HepG2 (cell line): ENCODE results near the gene CENPP. TPM values are rescaled to one million over a fixed set of nuclear protein-coding genes. Genes with fewer than 3 reads are reported as not detected.

ENCODE experiments used
- AKAP8 ChIP-seq: sonication (generic); formaldehyde crosslinking; IDR thresholded peaks from 2 replicates; pipeline ENCODE4 v1.5.1; 2020; ENCODE audit warnings: mild to moderate bottlenecking, missing genetic modification reagents
- ARID5B ChIP-seq: IDR thresholded peaks from 2 replicates; pipeline ENCODE4 v1.4.0; 2020; ENCODE audit warnings: mild to moderate bottlenecking, missing genetic modification reagents
- CERS6 ChIP-seq: sonication (generic); formaldehyde crosslinking; IDR thresholded peaks from 2 replicates; pipeline ENCODE4 v1.5.0; 2020; ENCODE audit warnings: missing genetic modification reagents
- DDIT3 ChIP-seq: sonication (generic); formaldehyde crosslinking; IDR thresholded peaks from 2 replicates; pipeline ENCODE4 v1.4.0; 2020; ENCODE audit warnings: mild to moderate bottlenecking, missing genetic modification reagents
- KLF15 ChIP-seq: sonication (generic); formaldehyde crosslinking; IDR thresholded peaks from 2 replicates; pipeline ENCODE4 v1.8.1; 2023; ENCODE audit warnings: borderline replicate concordance, mild to moderate bottlenecking, inconsistent platforms, missing genetic modification reagents, mixed read lengths
- LCORL ChIP-seq, 2 experiments: fragments of 450-650 bp in 1 of 2; sonication (generic) in 1 of 2; formaldehyde crosslinking in 1 of 2; IDR thresholded peaks; 2 replicates each; pipeline versions ENCODE4 v1.5.0 to v1.6.1; 2017 to 2020; ENCODE audit warnings: antibody characterized with exemption in 1 of 2, missing genetic modification reagents in 1 of 2
- MYC ChIP-seq: sonication (generic); formaldehyde crosslinking; IDR thresholded peaks from 2 replicates; pipeline ENCODE4 v1.9.0; 2021; ENCODE audit warnings: missing genetic modification reagents, borderline replicate concordance
- NFE2 ChIP-seq: sonication (generic); formaldehyde crosslinking; IDR thresholded peaks from 2 replicates; pipeline ENCODE4 v1.4.0; 2020; ENCODE audit warnings: missing genetic modification reagents
- PITX1 ChIP-seq: sonication (generic); formaldehyde crosslinking; IDR thresholded peaks from 2 replicates; pipeline ENCODE4 v1.5.1; 2020; ENCODE audit warnings: mild to moderate bottlenecking, missing genetic modification reagents
- SOX6 ChIP-seq, 2 experiments: fragments of 450-650 bp in 1 of 2; sonication (generic) in 1 of 2; formaldehyde crosslinking in 1 of 2; IDR thresholded peaks; 2 replicates each; pipeline versions ENCODE4 v1.4.0 to v1.6.1; 2017 to 2020; ENCODE audit warnings: antibody characterized with exemption in 1 of 2, mild to moderate bottlenecking in 1 of 2, missing genetic modification reagents in 1 of 2
- TCF7L2 ChIP-seq: IDR thresholded peaks from 2 replicates; pipeline ENCODE4 v1.6.1; 2011; ENCODE audit warnings: mild to moderate bottlenecking, low read depth, low read length, moderate library complexity
- TEAD3 ChIP-seq: optimal IDR thresholded peaks from 2 replicates; pipeline ENCODE3; 2016; ENCODE audit warnings: borderline replicate concordance
- ZBTB7B ChIP-seq: sonication (generic); formaldehyde crosslinking; IDR thresholded peaks from 2 replicates; pipeline ENCODE4 v1.4.0; 2020; ENCODE audit warnings: missing genetic modification reagents
- ZFP36 ChIP-seq: fragments of 150-350 bp; IDR thresholded peaks from 2 replicates; pipeline ENCODE4 v1.6.1; 2018; ENCODE audit warnings: borderline replicate concordance, low read length, low read depth; ENCODE audit not compliant: partially characterized antibody
- ZNF282 ChIP-seq: fragments of 450-650 bp; IDR thresholded peaks from 2 replicates; pipeline ENCODE4 v1.6.1; 2018; ENCODE audit not compliant: partially characterized antibody
- ZNF563 ChIP-seq: sonication (generic); formaldehyde crosslinking; IDR thresholded peaks from 2 replicates; pipeline ENCODE4 v1.8.0; 2022; ENCODE audit warnings: mild to moderate bottlenecking, moderate library complexity, missing genetic modification reagents
- ZNF7 ChIP-seq: IDR thresholded peaks from 2 replicates; pipeline ENCODE4 v1.6.1; 2016; ENCODE audit warnings: missing biosample characterization, missing genetic modification reagents
- polyA plus RNA-seq, 8 experiments: library from polyadenylated mRNA; depleted of rRNA in 3 of 8; stranded (reverse) in 7 of 8; unstranded in 1 of 8; fragments of >200 nt; fragmentation: Illumina TruSeq in 4 of 8; extraction: Trizol in 4 of 8; gene quantifications; 2 replicates each; pipeline versions ENCODE4 v1.2.1 to v1.2.3, GENCODE V29; 2011 to 2016; ENCODE audit warnings: low read depth in 4 of 8, missing spikeins in 1 of 8, mixed read lengths in 1 of 8; ENCODE audit not compliant: insufficient read depth in 1 of 8
- total RNA-seq, 5 experiments: library from RNA; depleted of rRNA; stranded (reverse); fragments of >200 nt; fragmentation: Illumina TruSeq; extraction: Trizol; gene quantifications; 2 replicates each; pipeline ENCODE4 v1.2.3, GENCODE V29; 2016; ENCODE audit warnings: low read depth in 1 of 5
- TF ChIP-seq, protein P1 (sequence below): IDR thresholded peaks from 2 replicates; pipeline ENCODE4 v1.6.1; 2016; ENCODE audit warnings: missing compliant biosample characterization, missing genetic modification reagents, borderline replicate concordance
- TF ChIP-seq, protein P2 (sequence below): IDR thresholded peaks from 2 replicates; pipeline ENCODE4 v1.6.1; 2018; ENCODE audit warnings: missing genetic modification reagents, mild to moderate bottlenecking, missing compliant biosample characterization
- TF ChIP-seq, protein P3 (sequence below): fragments of 450-650 bp; IDR thresholded peaks from 2 replicates; pipeline ENCODE4 v1.6.1; 2016

CENPP gene
- total and polyA plus RNA-seq, 2 of the 13 experiments (the other 11 are each of a cell fraction or from before 2014, with no cell fraction given) = 2.0 to 11.4 TPM

- TF ChIP-seq, protein P1, sequence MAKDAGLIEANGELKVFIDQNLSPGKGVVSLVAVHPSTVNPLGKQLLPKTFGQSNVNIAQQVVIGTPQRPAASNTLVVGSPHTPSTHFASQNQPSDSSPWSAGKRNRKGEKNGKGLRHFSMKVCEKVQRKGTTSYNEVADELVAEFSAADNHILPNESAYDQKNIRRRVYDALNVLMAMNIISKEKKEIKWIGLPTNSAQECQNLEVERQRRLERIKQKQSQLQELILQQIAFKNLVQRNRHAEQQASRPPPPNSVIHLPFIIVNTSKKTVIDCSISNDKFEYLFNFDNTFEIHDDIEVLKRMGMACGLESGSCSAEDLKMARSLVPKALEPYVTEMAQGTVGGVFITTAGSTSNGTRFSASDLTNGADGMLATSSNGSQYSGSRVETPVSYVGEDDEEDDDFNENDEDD (CRISPR knock-in tag) = no peak
- peak; percentile 46 for TF ChIP-seq TEAD3 (CRISPR knock-in tag)
- TF ChIP-seq ARID5B (CRISPR knock-in tag) = no peak
- no peak for TF ChIP-seq LCORL (IDR thresholded peaks at IDR 0.05)
- TF ChIP-seq LCORL (CRISPR knock-in tag; IDR thresholded peaks at IDR 0.05) = no peak
- TF ChIP-seq ZNF563 (CRISPR knock-in tag) = no peak
- TF ChIP-seq AKAP8 (CRISPR knock-in tag) = no peak
- no peak for TF ChIP-seq NFE2 (CRISPR knock-in tag)
- no peak for TF ChIP-seq PITX1 (CRISPR knock-in tag)
- no peak for TF ChIP-seq ZFP36
- no peak for TF ChIP-seq CERS6 (CRISPR knock-in tag)
- TF ChIP-seq KLF15 (CRISPR knock-in tag) = no peak
- TF ChIP-seq SOX6 (IDR thresholded peaks at IDR 0.05) = no peak
- TF ChIP-seq SOX6 (CRISPR knock-in tag; IDR thresholded peaks at IDR 0.05) = 0 out of 2 replicates have a peak, but pooled peaks have one; percentile 13
- no peak for TF ChIP-seq DDIT3
- TF ChIP-seq TCF7L2 = no peak
- TF ChIP-seq, protein P2, sequence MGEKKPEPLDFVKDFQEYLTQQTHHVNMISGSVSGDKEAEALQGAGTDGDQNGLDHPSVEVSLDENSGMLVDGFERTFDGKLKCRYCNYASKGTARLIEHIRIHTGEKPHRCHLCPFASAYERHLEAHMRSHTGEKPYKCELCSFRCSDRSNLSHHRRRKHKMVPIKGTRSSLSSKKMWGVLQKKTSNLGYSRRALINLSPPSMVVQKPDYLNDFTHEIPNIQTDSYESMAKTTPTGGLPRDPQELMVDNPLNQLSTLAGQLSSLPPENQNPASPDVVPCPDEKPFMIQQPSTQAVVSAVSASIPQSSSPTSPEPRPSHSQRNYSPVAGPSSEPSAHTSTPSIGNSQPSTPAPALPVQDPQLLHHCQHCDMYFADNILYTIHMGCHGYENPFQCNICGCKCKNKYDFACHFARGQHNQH = 0 out of 2 replicates have a peak, but pooled peaks have one; percentile 43
- TF ChIP-seq ZNF282 = no peak
- no peak for TF ChIP-seq ZBTB7B (CRISPR knock-in tag)
- TF ChIP-seq, protein P3, sequence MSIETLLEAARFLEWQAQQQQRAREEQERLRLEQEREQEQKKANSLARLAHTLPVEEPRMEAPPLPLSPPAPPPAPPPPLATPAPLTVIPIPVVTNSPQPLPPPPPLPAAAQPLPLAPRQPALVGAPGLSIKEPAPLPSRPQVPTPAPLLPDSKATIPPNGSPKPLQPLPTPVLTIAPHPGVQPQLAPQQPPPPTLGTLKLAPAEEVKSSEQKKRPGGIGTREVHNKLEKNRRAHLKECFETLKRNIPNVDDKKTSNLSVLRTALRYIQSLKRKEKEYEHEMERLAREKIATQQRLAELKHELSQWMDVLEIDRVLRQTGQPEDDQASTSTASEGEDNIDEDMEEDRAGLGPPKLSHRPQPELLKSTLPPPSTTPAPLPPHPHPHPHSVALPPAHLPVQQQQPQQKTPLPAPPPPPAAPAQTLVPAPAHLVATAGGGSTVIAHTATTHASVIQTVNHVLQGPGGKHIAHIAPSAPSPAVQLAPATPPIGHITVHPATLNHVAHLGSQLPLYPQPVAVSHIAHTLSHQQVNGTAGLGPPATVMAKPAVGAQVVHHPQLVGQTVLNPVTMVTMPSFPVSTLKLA = no peak
- TF ChIP-seq MYC (CRISPR knock-in tag) = no peak; the same call in 1 of the 2 replicates
- no peak for TF ChIP-seq ZNF7 (CRISPR knock-in tag)
These were observed 309.2 kb downstream of the CENPP start (continued) for GRCh38 chr9:92634712-92635605.
